Thoracic aorta (tissue), 2 donors: ENCODE results near the gene NCAPG2. TPM values are rescaled to one million over a fixed set of nuclear protein-coding genes. Genes with fewer than 3 reads are reported as not detected.
A peak's percentile ranks its signal among the peaks of the same experiment; 100 is the strongest.

Source experiments
- ATAC-seq: fragments of 150-250 bp; one replicate; pipeline ENCODE4 v1.8.0; 2017; ENCODE audit warnings: low read depth; ENCODE audit not compliant: insufficient number of reproducible peaks, low FRiP score
- DNase-seq: peaks from one replicate; pipeline ENCODE4 v3.0.0-alpha.2; 2020; ENCODE audit warnings: low spot score
- H3K27ac ChIP-seq, 2 donors: fragments of 200-600 bp; sonication (generic); 1 replicate in 1 of 2; 2 replicates in 1 of 2; pipeline ENCODE4 v1.5.1; 2016; ENCODE audit warnings: mild to moderate bottlenecking in 2 of 2, moderate library complexity in 2 of 2
- H3K27me3 ChIP-seq: fragments of 200-600 bp; sonication (generic); replicated peaks from 2 replicates; pipeline ENCODE4 v1.6.0; 2016; ENCODE audit warnings: mild to moderate bottlenecking; ENCODE audit not compliant: insufficient read depth
- H3K36me3 ChIP-seq: fragments of 200-600 bp; sonication (generic); one replicate; pipeline ENCODE4 v1.5.1; 2016
- H3K4me1 ChIP-seq, 2 donors: fragments of 200-600 bp; sonication (generic); 1 replicate in 1 of 2; 2 replicates in 1 of 2; pipeline versions ENCODE4 v1.5.1 to v1.6.0; 2016; ENCODE audit warnings: low read depth in 2 of 2, mild to moderate bottlenecking in 1 of 2; ENCODE audit not compliant: control insufficient read depth in 1 of 2
- H3K4me3 ChIP-seq: fragments of 200-600 bp; sonication (generic); 2 replicates; pipeline ENCODE4 v1.5.1; 2016; ENCODE audit warnings: mild to moderate bottlenecking
- H3K9me3 ChIP-seq: fragments of 200-600 bp; sonication (generic); 2 replicates; pipeline ENCODE4 v1.5.1; 2016
- total RNA-seq, 2 donors: library from RNA; depleted of rRNA; stranded (reverse); fragments of >200 nt; gene quantifications; one replicate each; pipeline versions ENCODE4 v1.1.0 to v1.2.3, GENCODE V29; 2016
- TF ChIP-seq, protein P1 (sequence below): fragments of 200-600 bp; sonication (generic); IDR thresholded peaks from one replicate; pipeline ENCODE4 v1.5.1; 2019; ENCODE audit warnings: antibody characterized with exemption

Gene NCAPG2
- total RNA-seq, 2 donors from 2014 or later = 4.1 to 8.4 TPM

DNA sequence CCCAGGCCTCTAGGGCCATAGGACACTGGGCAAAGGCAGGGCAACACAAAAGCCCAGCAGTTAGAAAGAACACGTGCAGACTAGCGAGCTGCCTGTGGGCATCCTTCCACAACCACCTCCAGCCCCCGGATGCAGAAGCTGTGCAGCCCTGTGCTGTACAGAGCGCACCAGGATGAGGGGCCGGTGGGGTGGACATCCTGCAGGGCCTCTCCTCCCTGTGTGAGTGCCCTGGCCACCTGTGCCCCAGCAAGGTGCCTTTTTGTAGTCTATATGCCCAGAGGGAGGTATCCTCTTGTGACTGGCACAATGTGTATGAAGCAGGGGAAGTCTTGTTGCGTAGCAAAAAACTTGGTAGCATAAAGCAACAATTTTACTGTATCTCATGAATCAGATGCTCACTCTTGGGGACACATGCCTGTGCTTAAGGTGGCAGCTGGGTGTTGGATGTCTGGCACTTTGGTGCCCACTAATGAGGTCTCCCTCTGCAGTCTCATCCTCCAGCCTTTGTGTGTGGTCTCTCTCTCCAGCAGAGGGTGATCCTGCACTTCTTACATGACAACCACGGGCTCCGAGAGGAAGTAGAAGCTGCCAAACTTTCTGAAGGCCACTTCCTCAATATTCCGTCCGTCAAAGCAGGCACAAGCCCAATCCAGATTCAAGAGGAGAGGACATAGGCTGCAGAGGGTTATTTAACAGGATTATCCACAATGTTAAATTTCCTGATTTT lies 8.7 kb downstream of the NCAPG2 start:
- peak overlapping the region; percentile 43 for H3K4me3 ChIP-seq
- H3K4me1 ChIP-seq = peaks cover 6% of the 10 kb centered on the region in 2 donors
- peak overlapping the region in 1 of 2 donors; percentile 38 for H3K27ac ChIP-seq
- ATAC-seq (peak; percentile 69), DNase-seq (no peak)
- TF ChIP-seq, protein P1, sequence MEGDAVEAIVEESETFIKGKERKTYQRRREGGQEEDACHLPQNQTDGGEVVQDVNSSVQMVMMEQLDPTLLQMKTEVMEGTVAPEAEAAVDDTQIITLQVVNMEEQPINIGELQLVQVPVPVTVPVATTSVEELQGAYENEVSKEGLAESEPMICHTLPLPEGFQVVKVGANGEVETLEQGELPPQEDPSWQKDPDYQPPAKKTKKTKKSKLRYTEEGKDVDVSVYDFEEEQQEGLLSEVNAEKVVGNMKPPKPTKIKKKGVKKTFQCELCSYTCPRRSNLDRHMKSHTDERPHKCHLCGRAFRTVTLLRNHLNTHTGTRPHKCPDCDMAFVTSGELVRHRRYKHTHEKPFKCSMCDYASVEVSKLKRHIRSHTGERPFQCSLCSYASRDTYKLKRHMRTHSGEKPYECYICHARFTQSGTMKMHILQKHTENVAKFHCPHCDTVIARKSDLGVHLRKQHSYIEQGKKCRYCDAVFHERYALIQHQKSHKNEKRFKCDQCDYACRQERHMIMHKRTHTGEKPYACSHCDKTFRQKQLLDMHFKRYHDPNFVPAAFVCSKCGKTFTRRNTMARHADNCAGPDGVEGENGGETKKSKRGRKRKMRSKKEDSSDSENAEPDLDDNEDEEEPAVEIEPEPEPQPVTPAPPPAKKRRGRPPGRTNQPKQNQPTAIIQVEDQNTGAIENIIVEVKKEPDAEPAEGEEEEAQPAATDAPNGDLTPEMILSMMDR = peak; percentile 24
- H3K36me3 ChIP-seq = no peaks in the 10 kb centered on the region
- no peaks in the 10 kb centered on the region for H3K27me3 ChIP-seq
- H3K9me3 ChIP-seq = no peaks in the 10 kb centered on the region

- no peak overlapping the region for H3K4me3 ChIP-seq
- DNase-seq (no peak), ATAC-seq (no peak)
- H3K36me3 ChIP-seq = no peaks in the 10 kb centered on the region
- no peaks in the 10 kb centered on the region for H3K27me3 ChIP-seq
- H3K9me3 ChIP-seq = no peaks in the 10 kb centered on the region
- H3K4me1 ChIP-seq = peaks cover 6% of the 10 kb centered on the region in 2 donors
- TF ChIP-seq, protein P1 = no peak
- no peak overlapping the region for H3K27ac ChIP-seq
Measured at GRCh38 chr7:158695056-158695455, 9.5 kb downstream of the NCAPG2 start.

DNA sequence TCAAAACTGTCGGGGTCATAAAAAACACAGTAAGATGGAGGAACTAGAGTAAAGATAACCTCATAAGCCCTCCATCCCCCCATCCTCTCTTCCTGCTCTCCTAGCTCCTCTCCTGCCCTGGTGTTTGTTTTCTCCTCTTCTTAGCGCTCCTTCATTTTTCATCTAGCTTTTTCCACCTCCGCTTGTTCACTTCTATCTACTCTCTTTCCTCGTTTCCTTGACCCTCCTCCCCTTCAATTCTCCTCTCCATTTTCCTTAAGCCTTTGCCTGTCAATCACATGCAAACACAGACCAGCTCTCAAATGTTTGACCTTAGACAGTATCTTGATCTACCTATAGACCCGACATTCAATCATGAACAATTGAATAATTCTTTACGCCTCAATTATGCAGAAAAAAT lies 10.0 kb downstream of the NCAPG2 start:
- H3K9me3 ChIP-seq = no peaks in the 10 kb centered on the region
- TF ChIP-seq, protein P1 = no peak
- H3K27ac ChIP-seq = no peak overlapping the region
- H3K27me3 ChIP-seq = no peaks in the 10 kb centered on the region
- H3K4me1 ChIP-seq = peaks cover 6% of the 10 kb centered on the region in 2 donors
- no peaks in the 10 kb centered on the region for H3K36me3 ChIP-seq
- H3K4me3 ChIP-seq = no peak overlapping the region
- ATAC-seq = no peak
- no peak for DNase-seq

GRCh38 chr7:158689488-158689887 lies 15.1 kb downstream of the NCAPG2 start:
- TF ChIP-seq, protein P1 = no peak
- H3K9me3 ChIP-seq = no peaks in the 10 kb centered on the region
- DNase-seq = no peak
- H3K36me3 ChIP-seq = peaks cover 10% of the 10 kb centered on the region
- ATAC-seq = no peak
- H3K27ac ChIP-seq = no peak overlapping the region
- no peaks in the 10 kb centered on the region for H3K27me3 ChIP-seq
- H3K4me3 ChIP-seq = no peak overlapping the region
- no peaks in the 10 kb centered on the region for H3K4me1 ChIP-seq

GRCh38 chr7:158687406-158687805 lies 17.2 kb downstream of the NCAPG2 start:
- TF ChIP-seq, protein P1 = no peak
- no peaks in the 10 kb centered on the region for H3K4me1 ChIP-seq

More at GRCh38 chr7:158687406-158687805, 17.2 kb downstream of the NCAPG2 start:
- ATAC-seq = no peak
- DNase-seq = no peak
- no peaks in the 10 kb centered on the region for H3K9me3 ChIP-seq
- H3K4me3 ChIP-seq = no peak overlapping the region
- H3K36me3 ChIP-seq = peaks cover 10% of the 10 kb centered on the region
- no peaks in the 10 kb centered on the region for H3K27me3 ChIP-seq
- no peak overlapping the region for H3K27ac ChIP-seq
